Activated naive CD4-positive, alpha-beta T cell treated with anti-CD3 and anti-CD28 coated beads for 36 hours (primary cell): ENCODE data around the gene CNPY4. TPM values are rescaled to one million over a fixed set of nuclear protein-coding genes. Genes with fewer than 3 reads are reported as not detected.

ENCODE experiments used
- CTCF ChIA-PET: fragments of 350-600 bp; sonication (Branson Sonifier 250); formaldehyde crosslinking; loops from one replicate; lab custom pipeline; 2021; ENCODE audit warnings: antibody characterized with exemption; lab: Charles Lee
- DNase-seq: peaks from one replicate; pipeline ENCODE4 v3.0.0-alpha.2; 2020
- H3K27ac Mint-ChIP-seq: one replicate; pipeline ENCODE4 v1.8.0; 2021; ENCODE audit warnings: mild to moderate bottlenecking, mixed read lengths
- H3K27me3 Mint-ChIP-seq: one replicate; pipeline ENCODE4 v1.8.0; 2021; ENCODE audit warnings: low read depth, mixed read lengths
- H3K36me3 Mint-ChIP-seq: one replicate; pipeline ENCODE4 v1.8.0; 2021; ENCODE audit warnings: low read depth, mixed read lengths
- H3K4me1 Mint-ChIP-seq: one replicate; pipeline ENCODE4 v1.8.0; 2021; ENCODE audit warnings: low read depth, mixed read lengths
- H3K4me3 Mint-ChIP-seq: one replicate; pipeline ENCODE4 v1.8.0; 2021; ENCODE audit warnings: mild to moderate bottlenecking, moderate library complexity, mixed read lengths
- H3K9me3 Mint-ChIP-seq: one replicate; pipeline ENCODE4 v1.8.0; 2021; ENCODE audit warnings: mixed read lengths
- intact Hi-C: fragments of 100-400 bp; cut with micrococcal nuclease; formaldehyde crosslinking; loops from one replicate; pipeline ENCODE4 v1.15.1; 2023
- total RNA-seq, 2 experiments: library from RNA; stranded (reverse); gene quantifications; one replicate each; pipeline ENCODE4 v1.2.3, GENCODE V29; 2021

CNPY4 gene
- total RNA-seq, 2 experiments from 2014 or later, result 7.2 to 8.7 TPM

DNA sequence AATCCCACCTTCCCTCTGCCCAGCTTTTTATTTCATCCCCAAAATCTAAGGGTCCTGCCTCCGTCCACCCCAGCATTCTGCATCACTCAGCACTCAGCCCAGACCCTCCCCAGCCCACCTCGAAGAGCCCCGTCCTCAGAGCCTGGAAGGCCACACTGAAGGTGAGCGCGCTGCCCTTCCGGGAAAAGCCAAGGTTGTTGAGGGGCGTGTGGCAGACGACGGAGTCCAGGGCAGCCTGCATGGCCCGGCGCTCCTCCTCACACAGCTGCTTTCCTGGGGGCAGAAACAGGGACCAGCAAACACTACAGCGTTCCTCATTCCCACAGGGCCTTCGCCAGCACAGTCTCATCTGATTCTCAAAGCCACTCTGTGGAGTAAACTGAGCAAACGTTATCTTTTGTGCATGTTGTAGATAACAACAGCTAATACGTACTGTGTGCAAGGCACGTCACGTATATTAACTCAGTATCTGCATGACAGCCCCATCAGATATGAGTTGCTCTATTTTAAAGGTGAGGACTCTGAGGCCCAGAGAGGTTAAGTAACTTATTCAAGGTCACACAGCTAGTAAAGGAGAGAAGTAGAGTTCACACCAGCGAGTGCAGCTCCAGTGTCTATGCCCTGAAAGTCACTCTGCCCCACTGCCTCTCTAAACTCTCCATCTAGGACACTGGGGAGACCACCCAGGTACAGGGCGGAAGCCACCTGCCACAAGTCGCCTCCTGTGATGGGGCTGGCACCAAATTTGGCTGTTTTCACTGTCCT, 36.3 kb downstream of the CNPY4 start:
- Mint-ChIP-seq H3K27ac (no peak overlapping the region), H3K36me3 (peaks cover 20% of the 10 kb centered on the region), H3K4me1 (peaks cover 38% of the 10 kb centered on the region), H3K9me3 (no peaks in the 10 kb centered on the region), H3K4me3 (no peak overlapping the region), H3K27me3 (no peaks in the 10 kb centered on the region)
- intact Hi-C loops, result no loop called here
- peak; percentile 5 for DNase-seq
- CTCF ChIA-PET, result interaction anchor here (0.7 to 2.9 kb wide), 4 partner anchors 23 to 73 kb away, joined by 3 to 11 read pairs (median 4); no protein-coding TSS in a partner anchor

DNA sequence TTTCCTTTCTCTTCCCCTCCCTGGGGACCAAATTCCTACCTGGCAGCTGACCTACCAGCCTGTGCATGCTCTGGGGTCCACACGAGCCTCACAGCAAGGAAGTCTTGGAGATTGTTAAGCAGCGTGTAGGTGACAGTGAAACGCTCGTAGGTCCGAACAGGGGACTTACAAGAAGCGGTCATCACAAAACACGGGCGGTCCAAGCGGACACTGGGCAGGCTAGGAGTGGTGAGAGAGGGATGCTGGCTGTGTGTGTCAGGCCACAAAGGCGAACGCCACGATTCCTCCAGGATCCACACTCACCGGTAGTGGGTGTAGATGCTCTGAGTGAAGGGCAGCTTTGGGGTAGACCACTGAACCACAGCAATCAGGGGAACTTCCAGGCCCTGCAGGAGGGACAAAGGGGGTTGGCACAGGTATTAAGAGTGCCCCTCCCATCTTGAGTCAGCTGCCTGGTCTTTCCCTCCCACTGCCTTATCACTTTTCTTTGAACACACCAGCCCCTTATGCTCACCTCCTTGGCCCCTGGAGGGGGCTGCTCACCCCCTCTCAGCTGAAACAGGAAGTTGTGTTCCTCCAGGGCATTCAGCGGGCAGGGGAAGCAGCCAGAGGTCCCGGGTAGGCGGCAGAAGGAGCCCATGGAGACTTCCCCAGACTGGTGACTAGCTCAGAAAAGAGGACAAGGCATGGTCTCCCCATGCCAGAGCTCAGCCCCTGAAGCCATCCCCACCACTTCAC, 37.1 kb downstream of the CNPY4 start:
- H3K36me3 Mint-ChIP-seq, result peaks cover 18% of the 10 kb centered on the region

DNA sequence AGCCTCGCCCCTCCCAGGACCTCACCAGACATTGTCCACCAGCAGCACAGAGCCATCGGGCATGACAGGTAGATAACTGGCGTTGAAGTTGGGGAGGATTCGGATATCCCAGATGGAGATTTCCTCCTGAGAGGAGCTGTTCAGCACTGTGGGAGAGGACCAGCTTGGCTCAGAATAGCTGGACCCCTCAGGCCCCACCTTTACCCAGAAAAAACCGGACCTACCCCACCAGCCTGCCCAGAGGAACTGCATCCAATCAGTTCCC, 37.6 kb downstream of the CNPY4 start:
- peak overlapping the region; percentile 78 for H3K4me3 Mint-ChIP-seq
- no peaks in the 10 kb centered on the region for H3K9me3 Mint-ChIP-seq
- no peaks in the 10 kb centered on the region for H3K27me3 Mint-ChIP-seq
- H3K36me3 Mint-ChIP-seq, result peaks cover 16% of the 10 kb centered on the region
- intact Hi-C loops, result no loop called here
- CTCF ChIA-PET, result interaction anchor here (1.0 to 2.9 kb wide), 4 partner anchors 10 to 61 kb away, joined by 3 to 11 read pairs (median 6); no protein-coding TSS in a partner anchor
- peaks cover 33% of the 10 kb centered on the region for H3K4me1 Mint-ChIP-seq
- peak overlapping the region; percentile 83 for H3K27ac Mint-ChIP-seq
- no peak for DNase-seq

More for the DNA sequence above, 37.1 kb downstream of the CNPY4 start:
- intact Hi-C loops, result no loop called here
- CTCF ChIA-PET, result interaction anchor here (1.2 to 2.9 kb wide), 4 partner anchors 10 to 61 kb away, joined by 3 to 11 read pairs (median 6); no protein-coding TSS in a partner anchor
- peak overlapping the region; percentile 83 for H3K27ac Mint-ChIP-seq
- no peaks in the 10 kb centered on the region for H3K9me3 Mint-ChIP-seq
- H3K4me1 Mint-ChIP-seq, result peaks cover 35% of the 10 kb centered on the region
- H3K4me3 Mint-ChIP-seq, result peak overlapping the region; percentile 78
- DNase-seq, result peak; percentile 21
- H3K27me3 Mint-ChIP-seq, result no peaks in the 10 kb centered on the region

DNA sequence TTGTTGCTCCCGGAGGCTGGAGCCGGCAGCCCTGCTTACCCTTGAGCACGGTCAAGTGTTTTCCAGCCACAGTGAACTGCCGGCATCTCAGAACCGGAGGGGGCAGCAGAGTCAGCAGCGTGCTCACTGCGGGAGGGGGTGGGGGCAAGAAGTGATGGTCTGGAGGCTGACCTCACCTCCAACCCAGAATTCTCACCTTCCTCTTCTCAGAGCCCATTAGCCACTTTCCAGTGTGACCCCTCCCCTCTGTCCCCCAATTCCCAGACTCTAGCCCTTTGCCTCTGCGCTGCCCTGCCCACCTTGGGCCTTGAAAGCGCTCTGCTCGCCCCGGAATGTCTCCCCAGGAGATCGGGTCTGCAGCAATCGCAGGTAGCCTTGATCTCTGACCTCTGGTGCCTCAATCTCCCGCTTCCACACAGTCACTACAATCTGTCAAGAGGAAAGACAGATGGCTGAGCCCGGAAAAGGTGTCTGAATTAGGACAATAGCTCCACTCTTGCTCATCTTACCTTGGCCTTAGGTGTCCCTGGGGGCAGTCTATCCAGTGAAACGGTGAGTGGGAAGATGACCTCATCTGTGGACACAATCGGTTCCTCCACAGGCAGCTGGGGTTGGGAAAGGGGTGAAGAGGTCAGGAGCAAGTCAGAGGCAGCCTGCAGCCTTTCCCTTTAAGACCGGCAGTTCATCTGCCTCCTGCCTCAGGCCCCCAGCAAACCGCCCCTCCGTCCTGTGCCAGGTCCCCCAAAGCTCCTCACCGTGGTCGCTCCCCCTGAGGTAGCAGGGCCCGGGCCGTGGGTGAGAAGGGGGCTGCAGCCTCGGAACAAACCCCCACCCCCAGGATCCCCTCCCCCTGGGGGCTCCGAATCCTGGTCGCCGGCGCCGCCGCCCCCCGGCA, 38.1 kb downstream of the CNPY4 start:
- H3K4me1 Mint-ChIP-seq, result peaks cover 29% of the 10 kb centered on the region
- peak; percentile 14 for DNase-seq
- H3K27me3 Mint-ChIP-seq, result no peaks in the 10 kb centered on the region
- H3K9me3 Mint-ChIP-seq, result no peaks in the 10 kb centered on the region
- CTCF ChIA-PET, result interaction anchor here (1.0 to 2.9 kb wide), 4 partner anchors 9 to 60 kb away, joined by 3 to 11 read pairs (median 6); no protein-coding TSS in a partner anchor
- H3K4me3 Mint-ChIP-seq, result peak overlapping the region; percentile 78
- H3K36me3 Mint-ChIP-seq, result peaks cover 12% of the 10 kb centered on the region
- intact Hi-C loops, result loop anchor here (1.0 kb wide), 2 partner anchors 9 kb away; partner anchors contain the start of gene LAMTOR4
- peak overlapping the region; percentile 83 for H3K27ac Mint-ChIP-seq

DNA sequence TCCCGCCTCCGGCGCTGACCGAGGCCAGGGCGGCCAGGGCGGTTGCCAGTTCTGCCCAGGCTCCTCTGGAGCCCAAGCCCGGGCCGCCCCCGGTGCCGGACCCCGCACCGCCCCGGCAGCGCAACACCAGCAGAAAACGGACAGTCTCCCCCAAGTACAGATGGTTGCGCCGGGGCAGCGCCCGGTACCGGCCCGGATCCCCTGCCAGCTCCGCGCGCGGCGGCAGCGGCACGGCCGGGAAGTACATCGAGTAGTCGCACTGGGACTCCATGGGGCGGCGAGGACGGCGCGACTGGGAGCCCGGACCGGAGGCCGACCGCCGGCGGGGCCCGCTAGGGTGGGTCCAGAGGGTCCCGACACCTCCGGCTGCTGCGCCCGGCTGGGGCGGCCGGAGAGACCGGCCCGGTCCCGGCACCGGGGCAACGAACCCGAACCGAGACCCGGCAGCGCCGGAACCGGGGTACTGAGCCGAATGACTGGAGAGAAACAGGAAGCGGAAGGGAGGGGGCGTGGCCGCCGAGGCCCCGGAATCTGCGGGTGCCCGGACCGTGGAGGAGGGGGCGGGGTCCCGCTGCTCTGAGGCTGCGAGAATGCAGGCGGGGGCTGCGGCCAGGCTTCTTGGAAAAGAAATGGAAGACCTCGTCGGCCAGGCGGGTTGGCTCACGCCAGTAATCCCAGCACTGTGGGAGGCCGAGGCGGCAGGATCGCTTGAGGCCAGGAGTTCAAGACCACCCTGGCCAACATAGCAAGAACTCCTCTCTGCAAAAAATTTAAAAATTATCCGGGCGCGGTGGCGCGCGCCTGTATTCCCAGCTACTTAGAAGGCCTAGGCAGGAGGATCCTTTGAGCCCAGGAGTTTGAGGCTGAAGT, 39.0 kb downstream of the CNPY4 start, which contains the start of gene TRAPPC14:
TSS of gene TRAPPC14 (minus strand) at position 495 of the 870 bp plus-strand sequence. CDS start at position 271, 224 bp downstream.
- intact Hi-C loops, result loop anchor here (1.0 kb wide), 2 partner anchors 8 to 10 kb away; partner anchors contain the start of gene LAMTOR4
- peaks cover 37% of the 10 kb centered on the region for H3K4me1 Mint-ChIP-seq

DNA sequence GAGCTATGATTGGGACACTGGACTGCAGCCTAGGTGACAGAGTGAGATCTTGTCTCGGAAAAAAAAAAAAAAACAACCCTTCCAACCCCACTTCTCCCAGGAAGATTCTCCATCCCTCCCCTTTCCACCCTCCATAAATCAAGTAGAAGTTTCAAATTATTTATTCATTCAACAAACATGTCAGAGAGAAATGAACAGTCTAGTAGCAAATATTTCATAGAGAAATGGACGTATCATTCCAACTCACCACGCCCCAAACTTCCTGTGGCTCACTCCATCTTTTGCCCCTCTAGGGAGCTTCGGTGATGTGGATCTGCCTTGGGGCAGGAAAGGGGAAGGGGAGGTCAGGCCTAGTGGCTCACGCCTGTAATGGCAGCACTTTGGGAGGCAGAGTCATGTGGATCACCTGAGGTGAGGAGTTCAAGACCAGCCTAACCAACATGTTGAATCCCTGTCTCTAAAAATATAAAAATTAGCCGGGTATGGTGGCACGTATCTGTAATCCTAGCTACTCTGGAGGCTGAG, 39.7 kb downstream of the CNPY4 start:
- intact Hi-C loops, result no loop called here
- peaks cover 6% of the 10 kb centered on the region for H3K36me3 Mint-ChIP-seq
- CTCF ChIA-PET, result interaction anchor here (0.7 to 0.9 kb wide), 2 partner anchors 9 to 12 kb away, joined by 4 read pairs; partner anchors contain the start of gene GAL3ST4
- H3K4me1 Mint-ChIP-seq, result peaks cover 44% of the 10 kb centered on the region
- DNase-seq, result peak; percentile 28
- no peaks in the 10 kb centered on the region for H3K27me3 Mint-ChIP-seq
- no peaks in the 10 kb centered on the region for H3K9me3 Mint-ChIP-seq
- peak overlapping the region; percentile 78 for H3K4me3 Mint-ChIP-seq
- H3K27ac Mint-ChIP-seq, result peak overlapping the region; percentile 73

More for the DNA sequence above, 39.0 kb downstream of the CNPY4 start, which contains the start of gene TRAPPC14:
- H3K36me3 Mint-ChIP-seq, result peaks cover 10% of the 10 kb centered on the region
- peak within 1 kb of the TSS; percentile 83 for H3K27ac Mint-ChIP-seq
- H3K27me3 Mint-ChIP-seq, result no peaks in the 10 kb centered on the region
- peak; percentile 94 for DNase-seq
- peak within 1 kb of the TSS; percentile 78 for H3K4me3 Mint-ChIP-seq
- H3K9me3 Mint-ChIP-seq, result no peaks in the 10 kb centered on the region
- CTCF ChIA-PET, result interaction anchor here (2.9 kb wide), 1 partner anchor 59 kb away, joined by 11 read pairs; no protein-coding TSS in a partner anchor

DNA sequence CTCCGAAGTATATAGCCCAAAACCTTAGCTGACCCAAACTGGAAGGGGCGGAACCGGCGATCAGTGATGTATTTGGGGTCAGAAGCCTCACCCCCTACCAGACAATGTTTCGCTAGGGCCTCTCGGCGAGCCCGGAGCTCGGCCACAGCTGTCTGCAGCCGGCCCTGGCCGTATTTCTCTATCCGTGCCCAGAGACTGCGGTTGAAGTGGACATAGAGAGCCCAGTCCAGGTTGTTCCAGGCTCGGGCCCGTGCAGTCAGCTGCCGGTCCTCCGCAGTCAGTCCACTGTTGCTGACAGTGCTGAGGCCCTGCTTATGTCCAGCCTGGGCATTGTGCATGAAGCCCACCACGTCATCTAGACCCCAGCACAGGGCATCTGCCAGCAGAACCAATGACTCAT, 40.6 kb downstream of the CNPY4 start:
- no peaks in the 10 kb centered on the region for H3K9me3 Mint-ChIP-seq
- peaks cover 6% of the 10 kb centered on the region for H3K36me3 Mint-ChIP-seq
- no peaks in the 10 kb centered on the region for H3K27me3 Mint-ChIP-seq
- no peak overlapping the region for H3K4me3 Mint-ChIP-seq
- CTCF ChIA-PET, result interaction anchor here (0.9 kb wide), 1 partner anchor 8 kb away, joined by 4 read pairs; the partner anchor contains the start of gene GAL3ST4
- DNase-seq, result no peak
- intact Hi-C loops, result no loop called here
- H3K27ac Mint-ChIP-seq, result no peak overlapping the region
- peaks cover 47% of the 10 kb centered on the region for H3K4me1 Mint-ChIP-seq

DNA sequence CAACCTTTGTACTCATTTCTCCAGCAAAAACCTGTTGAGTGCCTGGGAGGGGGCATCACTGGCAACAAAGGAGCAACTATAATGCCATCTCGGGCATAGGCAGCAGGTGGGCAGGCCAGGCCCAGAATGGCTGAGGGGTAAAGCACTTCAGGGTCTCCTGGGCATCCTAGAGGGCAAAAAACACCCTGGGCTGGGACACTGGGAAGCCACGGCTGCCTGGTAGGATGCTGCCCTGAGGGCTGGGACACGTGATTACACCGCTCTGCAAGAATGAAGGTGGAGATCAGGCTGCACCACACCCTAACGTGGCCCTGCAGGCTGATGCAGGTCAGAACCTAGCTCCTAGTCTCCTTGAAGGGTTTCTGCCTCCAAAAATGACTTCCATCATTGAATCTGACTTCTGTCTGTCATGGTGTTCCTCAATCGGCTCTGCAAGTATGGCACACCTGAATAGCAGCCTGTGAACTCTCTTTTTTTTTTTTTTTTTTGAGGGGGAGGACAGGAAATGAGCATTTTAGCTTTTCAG, 43.6 kb downstream of the CNPY4 start:
- H3K9me3 Mint-ChIP-seq, result no peaks in the 10 kb centered on the region
- peak overlapping the region; percentile 68 for H3K27ac Mint-ChIP-seq
- CTCF ChIA-PET, result interaction anchor here (0.6 kb wide), 1 partner anchor 34 kb away, joined by 3 read pairs; no protein-coding TSS in a partner anchor
- no peaks in the 10 kb centered on the region for H3K27me3 Mint-ChIP-seq
- peaks cover 2% of the 10 kb centered on the region for H3K36me3 Mint-ChIP-seq
- intact Hi-C loops, result no loop called here
- peaks cover 54% of the 10 kb centered on the region for H3K4me1 Mint-ChIP-seq
- no peak overlapping the region for H3K4me3 Mint-ChIP-seq
- DNase-seq, result peak; percentile 36

DNA sequence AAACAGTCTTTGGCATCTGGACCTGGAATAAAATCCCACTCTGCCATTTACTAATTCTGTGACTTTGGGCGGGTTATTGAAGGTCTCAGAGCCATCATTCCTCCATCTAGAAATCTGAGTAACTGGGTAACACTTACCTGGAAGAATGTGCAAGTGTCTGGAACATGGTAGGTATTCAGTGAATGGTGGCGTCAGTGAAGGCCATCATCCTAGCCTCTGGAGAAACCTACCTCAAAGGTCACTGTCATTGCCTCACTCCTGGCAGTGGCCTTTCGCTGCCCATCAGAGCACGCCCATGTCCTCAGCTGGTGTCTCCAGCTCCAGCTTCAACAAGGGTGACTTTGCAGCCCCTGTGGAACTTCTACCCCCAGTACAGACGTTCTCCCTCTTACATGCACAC, 44.4 kb downstream of the CNPY4 start:
- intact Hi-C loops, result no loop called here
- CTCF ChIA-PET, result interaction anchor here (1.2 kb wide), 1 partner anchor 33 kb away, joined by 3 read pairs; no protein-coding TSS in a partner anchor
- Mint-ChIP-seq H3K27me3 (no peaks in the 10 kb centered on the region), H3K4me3 (no peak overlapping the region), H3K36me3 (peaks cover 2% of the 10 kb centered on the region), H3K4me1 (peaks cover 61% of the 10 kb centered on the region), H3K27ac (peak overlapping the region; percentile 68), H3K9me3 (no peaks in the 10 kb centered on the region)
- DNase-seq, result no peak

DNA sequence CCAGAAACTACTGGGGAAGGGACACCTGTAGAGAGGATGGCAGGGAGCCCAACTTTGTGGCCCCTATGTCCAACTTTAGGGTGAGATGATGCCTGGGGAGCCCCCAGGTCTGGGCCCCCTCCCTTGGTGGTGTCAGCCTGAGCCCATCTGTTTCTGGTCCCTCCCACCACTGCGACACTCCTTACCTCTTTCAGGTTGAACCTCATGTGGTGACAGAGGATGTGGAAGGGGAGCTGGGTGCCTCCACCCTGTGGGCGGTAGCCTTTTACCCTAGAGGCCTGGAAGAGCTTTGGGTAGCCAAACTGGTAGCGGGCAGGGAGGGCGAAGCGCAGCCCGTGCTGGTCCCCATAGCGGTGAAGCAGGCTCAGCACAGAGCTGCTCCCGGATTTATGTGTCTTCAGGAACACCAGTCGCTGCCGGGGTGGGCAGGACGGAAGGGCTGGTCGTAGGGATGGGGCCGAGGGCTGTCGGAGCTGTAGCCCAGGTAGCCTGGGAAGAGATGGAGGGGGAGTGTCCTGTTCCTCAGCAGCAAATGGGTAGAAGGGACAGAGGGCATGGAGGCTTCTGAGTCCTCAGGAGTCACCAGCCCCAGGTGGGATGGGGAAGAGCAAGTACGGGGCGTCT, 47.0 kb downstream of the CNPY4 start:
- Mint-ChIP-seq H3K4me1 (peaks cover 78% of the 10 kb centered on the region), H3K9me3 (no peaks in the 10 kb centered on the region), H3K36me3 (peaks cover 3% of the 10 kb centered on the region), H3K27me3 (no peaks in the 10 kb centered on the region), H3K27ac (peak overlapping the region; percentile 74), H3K4me3 (peak overlapping the region; percentile 78)
- CTCF ChIA-PET, result interaction anchor here (0.8 to 2.6 kb wide), 10 partner anchors 9 to 241 kb away, joined by 3 to 12 read pairs (median 5); partner anchors contain the start of gene STAG3
- intact Hi-C loops, result loop anchor here (1.0 kb wide), 1 partner anchor 8 kb away; the partner anchor contains the start of gene TRAPPC14
- DNase-seq, result peak; percentile 67
